Gastrocnemius medialis (tissue), 4 donors: Measurements from ENCODE around the gene IFI16.

Experiments
- POLR2A ChIP-seq, 2 donors: fragments of 450-650 bp; IDR thresholded peaks; one replicate each; pipeline ENCODE4 v1.6.1; 2017; ENCODE audit warnings: antibody characterized with exemption in 2 of 2, mild to moderate bottlenecking in 2 of 2, moderate library complexity in 2 of 2
- TF ChIP-seq, protein P1 (sequence below), 5 experiments: fragments of 450-650 bp in 3 of 5; fragments of 200-600 bp in 2 of 5; sonication (generic) in 2 of 5; IDR thresholded peaks in 4 of 5; conservative IDR thresholded peaks in 1 of 5; 1 replicate in 4 of 5; 2 replicates in 1 of 5; pipeline ENCODE4 v1.5.1; 2016 to 2019; ENCODE audit warnings: antibody characterized with exemption in 5 of 5, mild to moderate bottlenecking in 3 of 5, moderate library complexity in 3 of 5

DNA sequence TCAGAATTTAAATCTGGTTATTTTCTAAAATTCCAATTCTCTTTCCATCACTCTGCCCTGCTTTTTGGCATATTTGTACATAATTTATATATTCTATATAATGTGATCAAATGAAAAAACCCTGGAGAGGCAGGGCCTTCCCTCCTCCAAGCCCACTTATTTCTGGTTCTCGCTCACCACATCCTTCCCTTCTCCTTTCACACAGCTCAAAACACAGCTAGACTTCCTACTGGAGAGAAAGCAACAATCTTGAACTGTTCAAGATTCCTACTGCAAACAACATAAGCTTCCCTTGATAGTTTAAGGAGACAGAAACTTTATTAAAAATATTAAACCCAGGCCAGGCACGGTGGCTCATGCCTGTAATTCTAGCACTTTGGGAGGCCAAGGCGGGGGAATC lies 74.4 kb downstream of the IFI16 start:
- TF ChIP-seq, protein P1, sequence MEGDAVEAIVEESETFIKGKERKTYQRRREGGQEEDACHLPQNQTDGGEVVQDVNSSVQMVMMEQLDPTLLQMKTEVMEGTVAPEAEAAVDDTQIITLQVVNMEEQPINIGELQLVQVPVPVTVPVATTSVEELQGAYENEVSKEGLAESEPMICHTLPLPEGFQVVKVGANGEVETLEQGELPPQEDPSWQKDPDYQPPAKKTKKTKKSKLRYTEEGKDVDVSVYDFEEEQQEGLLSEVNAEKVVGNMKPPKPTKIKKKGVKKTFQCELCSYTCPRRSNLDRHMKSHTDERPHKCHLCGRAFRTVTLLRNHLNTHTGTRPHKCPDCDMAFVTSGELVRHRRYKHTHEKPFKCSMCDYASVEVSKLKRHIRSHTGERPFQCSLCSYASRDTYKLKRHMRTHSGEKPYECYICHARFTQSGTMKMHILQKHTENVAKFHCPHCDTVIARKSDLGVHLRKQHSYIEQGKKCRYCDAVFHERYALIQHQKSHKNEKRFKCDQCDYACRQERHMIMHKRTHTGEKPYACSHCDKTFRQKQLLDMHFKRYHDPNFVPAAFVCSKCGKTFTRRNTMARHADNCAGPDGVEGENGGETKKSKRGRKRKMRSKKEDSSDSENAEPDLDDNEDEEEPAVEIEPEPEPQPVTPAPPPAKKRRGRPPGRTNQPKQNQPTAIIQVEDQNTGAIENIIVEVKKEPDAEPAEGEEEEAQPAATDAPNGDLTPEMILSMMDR (IDR thresholded peaks at IDR 0.05 in 4 of 5, conservative IDR thresholded peaks at IDR 0.05 in 1 of 5): no peak
- no peak for TF ChIP-seq POLR2A (IDR thresholded peaks at IDR 0.05)
